ENCODE data around the gene CDH3. TPM values are rescaled to one million over a fixed set of nuclear protein-coding genes. Genes with fewer than 3 reads are reported as not detected.

The CDH3 gene
- total RNA-seq, 3 donors from 2014 or later, result 0.22 to 0.48 (median 0.34) TPM

GRCh38 chr16:68732042-68732680 is 87.1 kb downstream of the CDH3 start:
- Mint-ChIP-seq H3K4me1 (ENCODE audit: low read depth) (peaks cover 2% of the 10 kb centered on the region), H3K4me3 (no peak overlapping the region), H3K9me3 (no peaks in the 10 kb centered on the region), H3K36me3 (ENCODE audit: insufficient read depth) (no peaks in the 10 kb centered on the region), H3K27me3 (ENCODE audit: low read depth) (peaks cover 29% of the 10 kb centered on the region)
- ATAC-seq (no peak), DNase-seq (no peak)

- DNase-seq (no peak), ATAC-seq (no peak)
- Mint-ChIP-seq H3K4me1 (ENCODE audit: low read depth) (peaks cover 5% of the 10 kb centered on the region), H3K4me3 (no peak overlapping the region), H3K36me3 (ENCODE audit: insufficient read depth) (no peaks in the 10 kb centered on the region), H3K27me3 (ENCODE audit: low read depth) (peaks cover 32% of the 10 kb centered on the region), H3K9me3 (no peaks in the 10 kb centered on the region)
Observed at GRCh38 chr16:68732741-68733399, 87.8 kb downstream of the CDH3 start.

- Mint-ChIP-seq H3K27me3 (ENCODE audit: low read depth) (peaks cover 36% of the 10 kb centered on the region), H3K4me1 (ENCODE audit: low read depth) (peaks cover 7% of the 10 kb centered on the region), H3K36me3 (ENCODE audit: insufficient read depth) (no peaks in the 10 kb centered on the region), H3K9me3 (no peaks in the 10 kb centered on the region), H3K4me3 (no peak overlapping the region)
- ATAC-seq (no peak), DNase-seq (no peak)
Observed at GRCh38 chr16:68733570-68733969, 88.5 kb downstream of the CDH3 start.

GRCh38 chr16:68734782-68735181 is 89.7 kb downstream of the CDH3 start:
- no peak for ATAC-seq
- Mint-ChIP-seq H3K36me3 (ENCODE audit: insufficient read depth) (no peaks in the 10 kb centered on the region), H3K4me1 (ENCODE audit: low read depth) (peaks cover 7% of the 10 kb centered on the region), H3K9me3 (no peaks in the 10 kb centered on the region), H3K27me3 (ENCODE audit: low read depth) (peaks cover 37% of the 10 kb centered on the region), H3K4me3 (no peak overlapping the region)
- DNase-seq, result no peak

GRCh38 chr16:68736561-68736960 is 91.5 kb downstream of the CDH3 start:
- H3K27me3 Mint-ChIP-seq (ENCODE audit: low read depth), result peaks cover 49% of the 10 kb centered on the region
- no peaks in the 10 kb centered on the region for H3K36me3 Mint-ChIP-seq (ENCODE audit: insufficient read depth)
- H3K4me1 Mint-ChIP-seq (ENCODE audit: low read depth), result peaks cover 9% of the 10 kb centered on the region

GRCh38 chr16:68737046-68737729 is 92.1 kb downstream of the CDH3 start, which contains the start of gene CDH1:
TSS of gene CDH1 (plus strand) at chr16:68737292. CDS start at chr16:68737416, 124 bp downstream.
- peaks cover 9% of the 10 kb centered on the region for H3K4me1 Mint-ChIP-seq (ENCODE audit: low read depth)
- H3K27me3 Mint-ChIP-seq (ENCODE audit: low read depth), result peaks cover 49% of the 10 kb centered on the region
- DNase-seq (no peak), ATAC-seq (peak; percentile 63 to 77)
- peak within 1 kb of the TSS; percentile 64 for H3K4me3 Mint-ChIP-seq
- no peaks in the 10 kb centered on the region for H3K9me3 Mint-ChIP-seq
- no peaks in the 10 kb centered on the region for H3K36me3 Mint-ChIP-seq (ENCODE audit: insufficient read depth)

More at GRCh38 chr16:68736561-68736960, 91.5 kb downstream of the CDH3 start:
- Mint-ChIP-seq H3K9me3 (no peaks in the 10 kb centered on the region), H3K4me3 (no peak overlapping the region)
- DNase-seq (no peak), ATAC-seq (no peak)

GRCh38 chr16:68737730-68738629 is 92.9 kb downstream of the CDH3 start:
- no peaks in the 10 kb centered on the region for H3K36me3 Mint-ChIP-seq (ENCODE audit: insufficient read depth)
- peaks cover 9% of the 10 kb centered on the region for H3K4me1 Mint-ChIP-seq (ENCODE audit: low read depth)
- H3K4me3 Mint-ChIP-seq, result peak overlapping the region; percentile 64
- DNase-seq, result no peak
- ATAC-seq, result peak; percentile 6 to 25
- no peaks in the 10 kb centered on the region for H3K9me3 Mint-ChIP-seq
- peaks cover 45% of the 10 kb centered on the region for H3K27me3 Mint-ChIP-seq (ENCODE audit: low read depth)

GRCh38 chr16:68739964-68740627 is 95.0 kb downstream of the CDH3 start:
- Mint-ChIP-seq H3K4me1 (ENCODE audit: low read depth) (peaks cover 9% of the 10 kb centered on the region), H3K9me3 (no peaks in the 10 kb centered on the region), H3K4me3 (no peak overlapping the region), H3K36me3 (ENCODE audit: insufficient read depth) (no peaks in the 10 kb centered on the region), H3K27me3 (ENCODE audit: low read depth) (peaks cover 35% of the 10 kb centered on the region)
- DNase-seq (no peak), ATAC-seq (no peak)

GRCh38 chr16:68740628-68741346 is 95.7 kb downstream of the CDH3 start:
- Mint-ChIP-seq H3K4me1 (ENCODE audit: low read depth) (peaks cover 9% of the 10 kb centered on the region), H3K36me3 (ENCODE audit: insufficient read depth) (no peaks in the 10 kb centered on the region), H3K9me3 (no peaks in the 10 kb centered on the region), H3K27me3 (ENCODE audit: low read depth) (peaks cover 34% of the 10 kb centered on the region), H3K4me3 (no peak overlapping the region)
- ATAC-seq (no peak), DNase-seq (no peak)

- no peaks in the 10 kb centered on the region for H3K36me3 Mint-ChIP-seq (ENCODE audit: insufficient read depth)
- no peak for DNase-seq
- no peak for ATAC-seq
- no peaks in the 10 kb centered on the region for H3K9me3 Mint-ChIP-seq
- peaks cover 19% of the 10 kb centered on the region for H3K27me3 Mint-ChIP-seq (ENCODE audit: low read depth)
- H3K4me1 Mint-ChIP-seq (ENCODE audit: low read depth), result peaks cover 2% of the 10 kb centered on the region
- no peak overlapping the region for H3K4me3 Mint-ChIP-seq
Observed at GRCh38 chr16:68743664-68744063, 98.6 kb downstream of the CDH3 start.

GRCh38 chr16:68744744-68745280 is 99.7 kb downstream of the CDH3 start:
- H3K36me3 Mint-ChIP-seq (ENCODE audit: insufficient read depth), result no peaks in the 10 kb centered on the region
- H3K4me3 Mint-ChIP-seq, result no peak overlapping the region
- ATAC-seq, result no peak

GRCh38 chr16:68746951-68747350 is 101.8 kb downstream of the CDH3 start:
- Mint-ChIP-seq H3K36me3 (ENCODE audit: insufficient read depth) (no peaks in the 10 kb centered on the region), H3K4me3 (no peak overlapping the region)
- DNase-seq, result no peak

More at GRCh38 chr16:68744744-68745280, 99.7 kb downstream of the CDH3 start:
- H3K27me3 Mint-ChIP-seq (ENCODE audit: low read depth), result peaks cover 19% of the 10 kb centered on the region
- no peaks in the 10 kb centered on the region for H3K9me3 Mint-ChIP-seq
- H3K4me1 Mint-ChIP-seq (ENCODE audit: low read depth), result peaks cover 2% of the 10 kb centered on the region
- no peak for DNase-seq

GRCh38 chr16:68749432-68749831 is 104.3 kb downstream of the CDH3 start:
- Mint-ChIP-seq H3K27me3 (ENCODE audit: low read depth) (peaks cover 3% of the 10 kb centered on the region), H3K4me1 (ENCODE audit: low read depth) (peaks cover 9% of the 10 kb centered on the region), H3K36me3 (ENCODE audit: insufficient read depth) (no peaks in the 10 kb centered on the region), H3K4me3 (no peak overlapping the region), H3K9me3 (no peaks in the 10 kb centered on the region)
- no peak for ATAC-seq
- DNase-seq, result no peak

More at GRCh38 chr16:68746951-68747350, 101.8 kb downstream of the CDH3 start:
- H3K9me3 Mint-ChIP-seq, result no peaks in the 10 kb centered on the region
- peaks cover 4% of the 10 kb centered on the region for H3K27me3 Mint-ChIP-seq (ENCODE audit: low read depth)
- no peaks in the 10 kb centered on the region for H3K4me1 Mint-ChIP-seq (ENCODE audit: low read depth)
- no peak for ATAC-seq
